NCI-H2227 (cell line): ENCODE data around the gene GFPT1.

Experiments used
- DNase-seq: peaks from one replicate; lab custom pipeline; 2025; ENCODE audit not compliant: unreplicated experiment; lab: John Stamatoyannopoulos, UW

Gene GFPT1

DNA sequence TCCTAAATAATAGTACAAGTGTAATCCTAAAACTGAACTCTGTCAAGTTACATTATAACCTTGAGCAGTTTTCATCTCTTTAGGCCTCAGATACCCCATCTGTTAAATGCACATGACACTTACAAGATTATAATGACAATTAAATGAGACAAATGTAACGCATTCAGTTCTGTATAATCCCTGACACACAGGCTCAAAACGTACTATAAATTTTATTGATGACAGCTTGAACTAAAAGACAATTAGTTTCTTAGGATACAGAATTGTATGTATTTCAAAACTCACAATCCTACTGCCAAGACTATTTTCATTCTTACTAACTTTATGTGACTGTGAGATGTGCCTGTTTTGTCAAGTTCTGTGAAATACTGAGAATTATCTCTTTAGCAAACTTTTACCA lies 56.2 kb downstream of the GFPT1 start:
- DNase-seq: no peak

DNA sequence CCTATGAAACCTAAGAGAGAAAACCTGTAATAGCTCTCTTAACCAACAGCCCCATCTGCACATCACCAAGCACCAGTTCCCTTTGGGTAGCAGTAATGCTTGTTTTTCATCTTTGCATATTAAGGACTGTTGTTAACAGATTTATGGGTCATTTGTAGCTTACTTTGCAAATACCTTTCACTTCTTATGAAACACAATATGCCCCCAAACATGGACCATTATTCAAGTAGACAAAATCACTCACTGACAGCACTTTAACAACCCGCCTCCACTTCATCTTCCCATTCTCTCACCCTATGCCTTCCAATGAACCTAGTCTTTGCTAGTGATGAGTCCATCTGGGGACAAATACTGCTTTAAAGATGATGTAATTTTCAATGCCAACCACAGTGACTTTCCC lies 64.4 kb downstream of the GFPT1 start:
- DNase-seq: no peak

DNA sequence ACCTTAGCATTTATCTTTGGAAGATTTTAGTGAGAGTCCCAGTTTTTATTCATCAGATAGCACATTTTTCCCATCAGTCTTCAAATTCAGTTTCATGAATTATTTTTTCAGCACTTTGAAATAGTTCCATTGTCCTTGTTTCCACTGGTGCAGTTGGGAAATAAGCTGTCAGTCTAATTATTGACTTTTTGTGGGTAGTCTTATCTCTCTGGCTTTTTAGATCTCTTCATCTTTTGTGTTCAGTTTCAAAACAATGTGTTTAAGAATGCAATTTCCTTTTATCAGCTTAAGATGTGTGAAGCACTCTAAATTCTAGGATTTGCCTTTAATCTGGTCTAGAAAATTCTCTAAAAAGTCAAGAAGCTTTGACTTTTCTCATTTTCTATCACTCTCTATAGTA lies 70.5 kb downstream of the GFPT1 start:
- DNase-seq: no peak

DNA sequence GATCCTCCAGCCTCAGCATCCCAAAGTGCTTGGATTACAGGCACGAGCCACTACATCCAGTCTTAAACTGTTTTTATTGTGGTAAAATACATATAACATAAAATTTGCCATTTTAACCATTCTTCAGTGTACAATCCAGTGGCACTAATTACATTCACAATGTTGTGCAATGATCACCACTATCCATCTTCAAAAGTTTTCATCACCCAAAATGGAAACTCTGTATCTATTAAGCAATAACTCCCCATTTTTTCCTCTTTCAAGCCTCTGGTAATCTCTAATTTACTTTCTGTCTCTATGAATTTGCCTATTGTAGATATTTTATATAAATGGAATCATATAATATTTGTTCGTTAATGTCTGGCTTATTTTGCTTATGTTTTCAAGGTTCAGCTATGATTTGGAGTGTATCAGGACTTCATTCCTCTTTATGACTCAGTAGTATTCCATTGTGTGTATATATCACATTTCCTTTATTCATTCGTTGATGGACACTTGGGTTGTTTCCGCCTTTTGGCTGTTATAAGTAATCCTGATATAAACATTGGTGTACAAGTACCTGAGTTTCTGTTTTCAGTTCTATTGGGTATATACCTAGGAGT lies 71.8 kb downstream of the GFPT1 start:
- no peak for DNase-seq

DNA sequence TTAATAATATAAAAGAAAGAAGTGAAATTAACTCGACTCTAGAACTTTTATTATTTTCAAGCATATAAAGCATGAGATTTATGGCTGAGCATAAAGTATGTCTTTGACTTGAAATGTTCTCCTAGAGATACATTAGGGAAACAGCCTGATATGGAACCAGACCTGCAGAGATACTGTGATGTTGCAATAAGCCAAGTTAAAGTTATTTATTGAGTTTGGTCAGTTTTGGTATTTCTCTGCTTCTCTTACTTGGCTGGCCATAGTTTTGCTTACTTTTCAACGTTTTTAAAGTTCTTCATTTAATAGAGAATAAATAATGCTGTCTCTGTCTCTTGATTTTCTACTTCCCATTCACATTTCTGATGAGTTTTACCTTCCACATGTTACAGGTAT lies 76.0 kb downstream of the GFPT1 start:
- no peak for DNase-seq

DNA sequence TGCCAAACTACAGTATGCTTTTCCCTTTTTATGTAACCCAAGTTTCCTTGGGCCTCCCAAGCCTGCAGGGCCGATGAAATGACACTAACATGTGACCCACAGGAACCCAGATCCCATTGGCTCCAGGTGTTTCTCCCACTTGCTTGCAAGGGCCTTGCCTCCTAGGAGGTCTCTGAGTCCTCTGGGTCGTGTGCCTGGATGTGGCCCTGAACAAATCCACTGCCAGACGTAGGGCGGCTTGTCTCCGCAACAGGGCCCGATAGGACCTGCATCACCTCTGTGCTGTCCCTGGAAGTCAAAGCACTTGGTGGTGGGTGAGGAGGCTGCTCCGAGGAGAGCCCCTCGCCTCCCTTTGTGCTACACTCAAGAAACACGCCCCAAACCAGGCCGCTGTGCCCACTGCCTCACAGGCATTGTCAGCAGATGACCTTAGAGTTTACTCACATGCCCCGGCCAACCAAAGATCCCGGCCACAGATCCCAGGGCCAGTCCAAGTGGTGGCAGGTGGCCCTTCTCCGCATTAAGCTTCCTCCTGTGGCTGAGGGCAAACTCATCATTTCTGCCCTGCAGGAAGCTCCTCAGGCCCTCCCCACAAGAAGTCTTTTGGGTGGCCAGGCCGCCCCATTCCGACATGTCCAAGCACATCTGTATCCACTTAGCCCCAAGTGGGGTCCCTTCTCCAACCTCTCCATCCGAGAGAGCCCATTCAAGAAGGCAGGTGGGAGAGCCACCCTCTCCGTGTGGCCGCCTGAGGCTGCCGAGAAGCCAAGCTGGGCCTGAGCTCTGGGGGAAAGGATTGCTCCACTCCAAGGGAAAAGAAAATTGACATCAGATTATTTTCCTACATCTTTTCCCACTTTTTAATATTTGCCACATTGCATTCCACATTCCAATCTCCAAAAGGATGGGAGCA lies 76.7 kb downstream of the GFPT1 start:
- DNase-seq: peak; percentile 53

DNA sequence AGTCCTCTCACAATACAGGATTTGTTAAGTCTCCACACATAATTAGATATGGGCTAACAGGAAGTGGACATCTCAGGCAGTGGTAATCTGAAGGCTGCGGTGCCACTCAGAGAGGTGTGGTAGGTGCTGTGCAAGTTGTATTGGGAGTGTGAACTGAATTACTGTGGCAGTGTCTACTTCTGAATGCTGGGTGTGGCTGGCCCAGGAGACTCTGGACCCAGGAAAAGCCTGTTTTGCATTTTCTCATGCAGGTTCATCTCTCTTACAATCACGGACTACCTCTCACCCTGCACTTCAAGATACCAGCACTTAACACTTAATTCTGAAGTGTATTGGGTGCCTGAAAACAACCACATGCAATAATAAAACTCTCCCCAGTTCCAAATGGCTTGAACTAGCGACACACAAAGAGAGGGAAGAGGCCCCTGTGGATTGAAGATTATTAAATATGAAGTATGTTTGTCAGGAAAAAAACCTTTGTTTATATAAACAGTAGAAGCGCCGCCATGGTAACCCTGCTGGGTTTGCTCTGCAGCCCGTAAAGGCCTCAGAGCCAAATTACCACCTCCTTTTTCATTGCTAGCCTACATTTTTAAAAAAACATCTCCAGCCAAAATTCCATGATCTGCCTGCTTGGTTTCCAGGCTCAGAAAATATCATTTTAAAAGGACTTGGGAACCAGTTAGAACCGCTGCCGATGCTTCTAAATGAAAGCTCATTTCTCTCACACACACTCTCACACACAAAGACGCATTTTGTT lies 77.5 kb downstream of the GFPT1 start:
- DNase-seq: peak; percentile 83

DNA sequence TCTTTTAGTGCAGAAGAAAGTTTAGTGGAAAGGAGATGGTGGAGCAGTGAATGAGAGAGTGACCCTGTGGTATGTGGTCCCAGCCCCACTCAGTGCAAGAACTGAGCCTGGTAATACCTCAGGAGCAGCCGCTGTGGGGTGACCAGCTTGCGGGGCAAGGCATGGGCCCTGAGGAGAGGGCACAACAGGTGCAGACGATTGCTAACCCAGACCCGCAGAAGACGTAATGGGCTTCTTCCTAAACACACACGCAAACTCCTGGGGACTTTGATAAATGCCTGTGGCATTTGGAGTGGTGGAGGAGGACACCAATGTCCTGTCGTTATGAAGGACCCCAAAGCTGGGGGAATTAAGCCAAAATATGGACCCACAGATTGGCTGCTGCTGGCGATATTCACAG lies 78.7 kb downstream of the GFPT1 start:
- no peak for DNase-seq

DNA sequence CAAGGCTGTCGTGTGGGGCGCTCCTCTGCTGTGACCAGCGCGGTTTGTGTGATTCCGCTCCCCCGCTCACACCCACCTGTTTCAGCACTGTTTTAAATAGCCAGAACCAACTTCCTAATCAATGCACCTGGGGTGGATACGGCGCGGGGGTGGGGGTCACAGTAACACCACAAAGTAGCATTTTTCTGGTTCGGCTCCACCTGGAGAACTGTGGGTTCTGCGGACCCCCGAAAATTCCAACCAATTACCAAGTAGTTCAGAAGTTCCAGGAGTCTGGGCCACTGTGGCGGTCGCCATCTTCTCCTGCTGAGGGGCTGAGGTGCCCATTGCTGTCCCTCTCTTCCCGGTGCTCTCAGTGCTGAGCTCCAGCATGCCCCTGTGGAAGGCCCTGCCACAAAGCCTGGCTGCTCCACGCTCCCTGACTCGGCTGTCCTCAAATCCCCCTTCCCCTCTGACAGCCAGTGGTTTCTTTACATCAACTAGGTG lies 79.4 kb downstream of the GFPT1 start:
- DNase-seq: no peak

DNA sequence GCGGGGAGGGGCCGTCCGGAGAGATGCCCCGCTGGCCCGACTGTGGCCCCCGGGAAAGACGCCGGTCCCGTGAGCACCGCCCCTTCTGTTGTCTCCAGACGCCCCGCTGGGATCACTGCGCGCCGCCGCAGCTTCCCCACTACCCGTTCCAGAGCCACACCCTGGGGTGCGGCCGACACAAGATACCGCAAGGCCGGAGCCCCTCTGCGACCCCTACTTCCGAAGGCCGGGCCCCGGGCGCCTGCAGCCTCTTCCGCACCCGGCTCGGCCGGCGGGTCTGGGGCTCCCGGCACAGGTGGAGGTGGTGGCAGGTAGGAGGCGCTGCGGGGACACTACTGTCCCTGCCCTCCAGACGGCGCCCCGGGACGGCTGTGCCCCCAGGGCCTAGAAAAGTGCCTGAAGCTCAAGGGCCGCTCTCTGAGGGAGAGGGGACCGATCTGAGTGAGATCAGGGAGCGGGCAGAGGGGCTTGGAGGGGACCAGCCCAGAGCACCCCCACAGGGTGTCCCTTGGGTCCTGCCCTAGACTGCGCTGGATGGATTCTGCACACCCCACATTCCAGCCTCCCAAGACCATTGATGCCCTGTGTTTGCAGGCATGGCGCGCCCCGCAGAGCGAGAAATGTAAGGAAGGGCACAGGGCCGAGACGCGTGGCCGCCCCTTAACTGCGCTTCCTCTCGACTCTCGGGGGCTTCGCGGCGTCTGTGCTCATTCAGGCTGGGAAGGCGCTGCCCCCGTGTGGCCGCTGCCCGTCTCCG lies 80.0 kb downstream of the GFPT1 start:
- peak; percentile 91 for DNase-seq

DNA sequence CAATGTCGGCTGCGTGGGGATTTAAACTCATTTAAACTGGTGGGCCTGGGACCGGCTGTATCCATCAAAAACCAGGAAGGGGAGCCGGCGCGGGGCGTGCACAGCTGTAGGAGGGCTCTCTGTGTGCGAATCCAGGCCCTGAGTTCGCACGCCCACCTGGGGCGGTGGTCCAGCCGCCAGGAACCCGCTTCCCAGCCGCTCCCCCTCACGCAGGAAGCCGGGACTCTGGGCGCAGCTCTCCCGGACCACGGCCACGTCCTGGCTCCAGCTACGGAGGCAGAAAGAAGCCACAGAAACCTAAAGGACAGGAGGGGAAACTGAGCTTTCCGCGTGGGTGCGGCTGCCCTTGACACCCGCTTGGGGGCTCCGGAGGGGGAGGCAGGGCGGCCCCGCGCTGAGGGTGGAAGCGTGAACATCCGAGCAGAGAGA lies 80.6 kb downstream of the GFPT1 start:
- peak; percentile 48 for DNase-seq

DNA sequence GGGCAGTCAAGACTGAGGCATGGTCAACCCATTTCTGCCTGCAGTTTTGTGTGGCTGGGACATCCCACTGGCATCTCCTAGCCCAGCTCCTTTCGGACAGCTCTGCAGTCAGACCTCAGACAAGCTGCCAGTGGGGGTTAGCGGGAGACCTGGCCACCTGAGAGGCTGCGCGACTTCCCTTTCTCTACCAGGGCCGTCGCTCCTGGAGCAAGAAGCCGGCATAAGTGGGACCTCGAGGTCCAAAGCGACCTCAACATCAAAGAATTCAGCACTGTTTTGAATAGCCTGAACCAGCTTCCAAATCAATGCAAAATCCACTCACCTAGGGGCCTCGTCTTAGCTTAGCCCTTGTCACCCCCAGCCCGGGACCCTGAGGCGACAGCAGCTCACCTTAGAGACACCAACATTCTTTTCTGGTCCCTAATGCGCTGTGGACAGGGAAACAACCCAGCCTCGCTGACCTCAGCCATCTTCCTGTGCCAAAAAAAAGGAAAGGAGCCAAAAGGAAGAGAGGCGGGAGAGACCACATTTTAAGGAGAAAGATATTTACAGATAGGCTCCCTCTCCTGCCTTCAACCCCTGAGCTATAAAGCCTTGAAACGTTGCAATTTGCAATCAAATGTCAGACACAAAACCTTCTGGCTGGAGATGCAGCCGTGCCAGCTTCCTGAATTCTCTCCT lies 81.2 kb downstream of the GFPT1 start:
- no peak for DNase-seq

DNA sequence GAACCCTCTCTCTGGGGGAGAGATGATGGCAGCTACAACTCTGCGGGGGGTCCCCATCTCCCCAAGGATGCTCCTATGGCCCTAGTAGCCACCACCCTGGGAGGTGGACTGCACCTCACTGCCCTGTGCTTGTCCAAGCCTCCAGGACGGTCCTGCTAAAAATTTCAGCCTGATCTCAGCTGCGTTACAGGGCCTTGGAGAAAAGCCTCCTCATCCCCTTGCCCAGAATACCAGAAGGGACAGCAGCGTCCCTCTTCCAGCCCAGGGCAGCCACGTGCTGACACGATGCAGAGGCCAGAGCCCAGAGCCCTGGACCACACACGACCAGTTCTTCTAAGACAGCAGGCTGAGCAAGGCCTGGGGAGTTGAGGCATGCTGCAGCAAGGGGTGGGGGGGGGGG lies 81.9 kb downstream of the GFPT1 start:
- no peak for DNase-seq

DNA sequence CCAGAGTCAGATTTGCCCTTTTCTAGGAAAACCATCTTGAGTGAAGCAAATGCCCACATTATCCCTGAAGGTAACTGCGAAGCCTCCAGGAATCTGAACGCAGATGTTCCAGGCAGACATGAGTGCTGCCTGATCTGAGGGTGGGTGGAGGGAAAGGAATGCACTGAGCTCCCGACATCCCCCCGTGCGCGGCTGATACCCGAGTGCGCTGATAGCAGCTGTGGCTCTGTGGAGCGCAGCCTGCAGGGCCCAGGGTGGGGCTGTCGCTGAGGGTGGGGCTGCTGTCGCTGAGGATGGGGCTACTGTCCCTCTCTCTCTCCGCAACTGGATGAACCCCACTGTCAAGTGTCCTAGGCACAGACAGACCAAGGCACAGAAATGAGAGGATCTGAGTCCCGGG lies 82.4 kb downstream of the GFPT1 start:
- DNase-seq: no peak

DNA sequence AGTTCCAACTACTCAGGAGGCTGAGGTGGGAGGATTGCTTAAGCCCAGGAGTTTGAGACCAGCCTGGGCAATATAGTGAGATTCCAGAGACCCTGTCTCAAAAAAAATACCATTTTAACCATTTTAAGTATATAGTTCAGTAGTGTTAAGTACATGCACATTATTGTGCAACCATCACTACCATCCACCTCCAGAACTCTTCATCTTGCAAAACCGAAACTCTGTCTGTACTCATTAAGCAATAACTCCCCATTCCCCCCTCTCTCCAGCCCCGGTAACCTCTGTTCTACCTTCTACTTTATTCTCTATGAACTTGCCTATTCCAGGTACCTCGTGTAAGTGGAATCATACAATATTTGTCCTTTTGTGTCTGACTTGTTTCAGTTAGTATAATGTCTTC lies 86.4 kb downstream of the GFPT1 start:
- no peak for DNase-seq

DNA sequence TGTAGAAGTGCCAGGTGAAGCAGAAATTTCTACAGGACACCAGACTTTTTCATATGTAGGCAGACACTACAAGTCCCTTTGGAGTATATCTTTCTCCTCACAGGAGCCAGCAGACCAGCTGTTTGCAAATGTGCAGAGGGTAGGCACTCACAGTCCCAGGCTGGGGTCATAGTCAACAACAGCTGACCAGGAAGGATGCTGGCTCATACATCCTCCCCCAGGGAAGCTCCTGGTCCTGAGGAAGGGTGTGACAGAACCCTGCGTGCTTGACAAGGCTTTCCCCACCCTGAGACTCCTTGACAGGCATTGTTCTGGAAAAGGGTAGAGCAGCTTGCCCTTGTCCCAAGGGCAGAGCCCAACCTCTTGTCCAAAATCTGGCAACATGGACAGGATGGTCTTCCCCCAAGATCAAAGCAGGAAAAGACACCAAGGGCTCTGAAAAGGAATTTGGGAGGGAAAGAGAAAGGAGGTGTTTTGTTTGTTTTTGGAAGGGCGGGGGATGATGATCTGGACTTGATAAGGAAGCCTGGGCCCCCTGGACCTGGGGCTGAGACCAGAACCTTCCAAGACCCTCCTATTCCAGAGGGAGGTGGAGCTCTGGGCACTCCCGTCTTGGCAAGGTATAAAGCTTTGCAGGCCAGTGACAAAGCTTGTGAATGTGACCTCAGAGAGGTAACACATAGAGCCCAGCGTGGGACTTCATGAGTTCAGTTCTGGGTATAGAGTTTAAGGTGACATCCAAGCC lies 87.1 kb downstream of the GFPT1 start:
- DNase-seq: no peak

DNA sequence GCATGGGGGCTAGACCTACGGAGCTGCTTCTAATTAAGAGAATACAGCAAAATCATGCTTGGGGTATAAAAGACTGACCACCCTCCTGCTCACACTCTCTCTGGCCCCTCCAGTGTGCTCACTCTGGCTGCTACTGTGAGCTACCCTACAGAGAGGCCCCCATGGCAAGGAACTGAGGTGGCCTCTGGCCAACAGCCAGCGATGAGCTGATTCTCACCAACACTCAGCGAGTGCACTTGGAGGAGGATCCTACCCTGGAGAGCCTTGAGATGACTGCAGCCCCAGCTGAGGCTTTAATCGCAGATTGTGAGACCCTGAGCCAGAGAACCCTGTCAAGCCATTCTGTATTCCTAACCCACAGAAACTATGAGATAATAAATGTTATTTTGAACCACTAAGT lies 88.2 kb downstream of the GFPT1 start:
- DNase-seq: no peak

DNA sequence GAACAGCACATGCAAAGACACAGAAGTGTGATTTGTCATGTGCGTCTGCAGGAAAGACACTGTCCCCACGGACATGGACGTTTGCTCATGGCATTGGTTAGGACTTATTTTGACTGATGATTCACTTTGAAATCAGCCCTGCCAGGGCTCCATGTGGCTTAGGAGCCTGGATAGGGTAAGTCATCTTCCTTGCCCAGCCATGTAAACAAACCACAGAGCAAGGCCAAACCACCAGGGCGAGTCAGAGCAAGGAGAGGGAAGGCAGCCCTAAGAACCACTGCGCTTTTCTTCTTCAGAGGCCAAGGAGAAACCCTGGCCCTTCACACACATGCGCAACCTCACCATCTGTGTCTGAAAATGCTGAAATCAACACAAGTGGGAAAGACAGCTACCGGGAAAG lies 88.8 kb downstream of the GFPT1 start:
- DNase-seq: no peak

DNA sequence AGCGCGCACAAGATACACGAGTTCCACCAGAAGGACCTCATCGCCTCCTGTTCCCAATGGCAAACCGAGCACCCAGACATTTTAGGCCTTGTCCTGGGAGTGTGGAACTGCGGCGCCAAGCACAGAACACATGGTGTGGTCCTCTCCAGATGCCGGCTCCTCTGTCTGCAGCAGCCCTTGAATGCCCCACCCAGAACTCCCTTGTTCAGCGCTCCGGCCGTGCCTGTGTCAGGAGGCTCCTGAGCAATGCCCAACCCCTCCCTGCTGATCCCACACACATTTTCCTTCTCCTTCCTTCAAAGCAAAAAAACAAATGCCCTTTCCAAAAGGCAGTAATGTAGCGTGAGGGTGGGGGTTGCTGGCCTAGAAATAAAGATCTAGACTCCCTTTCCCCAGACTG lies 89.8 kb downstream of the GFPT1 start:
- no peak for DNase-seq

DNA sequence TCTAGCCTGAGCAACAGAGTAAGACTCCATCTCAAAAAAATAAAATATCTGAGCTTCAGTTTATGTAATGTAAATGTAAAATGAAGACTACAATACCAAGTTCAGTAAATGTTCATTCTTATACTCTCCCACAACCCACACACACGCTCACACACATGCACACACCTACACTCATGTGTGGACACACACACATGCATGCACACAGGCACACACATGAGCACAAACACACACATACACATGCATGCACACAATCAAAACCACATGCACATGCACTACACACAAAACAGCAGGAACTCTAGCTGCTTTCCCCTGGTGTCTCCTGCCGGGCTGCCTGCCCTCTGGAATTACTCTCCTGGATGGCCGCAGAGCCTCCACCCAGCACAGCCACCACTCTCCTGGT lies 90.6 kb downstream of the GFPT1 start:
- no peak for DNase-seq
